Transverse colon (tissue), 4 donors: ENCODE measurements around the gene ARHGEF4.

Experiments used
- CTCF ChIP-seq, 5 experiments: fragments of 200-600 bp in 3 of 5; fragments of 450-650 bp in 2 of 5; sonication (generic) in 3 of 5; IDR thresholded peaks; 1 replicate in 2 of 5; 2 replicates in 3 of 5; pipeline ENCODE4 v1.5.1; 2016 to 2017; ENCODE audit warnings: antibody characterized with exemption in 5 of 5, inconsistent platforms in 3 of 5, mild to moderate bottlenecking in 2 of 5, moderate library complexity in 1 of 5
- POLR2A ChIP-seq: fragments of 450-650 bp; IDR thresholded peaks from one replicate; pipeline ENCODE4 v1.6.1; 2016; ENCODE audit warnings: antibody characterized with exemption, mild to moderate bottlenecking, moderate library complexity
- POLR2AphosphoS5 ChIP-seq, 3 donors: sonication (generic); formaldehyde crosslinking; IDR thresholded peaks; one replicate each; pipeline ENCODE4 v1.6.1; 2016; ENCODE audit warnings: antibody characterized with exemption in 3 of 3

- TF ChIP-seq CTCF (IDR thresholded peaks at IDR 0.05) (no peak), POLR2A (no peak), POLR2AphosphoS5 (IDR thresholded peaks at IDR 0.05) (no peak)
These were observed 193.8 kb downstream of the ARHGEF4 start for GRCh38 chr2:131030478-131030971.
